Prostate gland (tissue), 2 donors: Measurements from ENCODE around the gene SH2D4B. TPM values are rescaled to one million over a fixed set of nuclear protein-coding genes. Genes with fewer than 3 reads are reported as not detected.

ENCODE experiments used
- DNase-seq: peaks from one replicate; pipeline ENCODE4 v3.0.0-alpha.2; 2019; ENCODE audit warnings: low spot score
- H3K27ac ChIP-seq, 2 donors: fragments of 200-600 bp; sonication (generic); 2 replicates each; pipeline ENCODE4 v1.5.1; 2017 to 2019
- H3K27me3 ChIP-seq: fragments of 200-600 bp; sonication (generic); replicated peaks from 2 replicates; pipeline ENCODE4 v1.5.1; 2019; ENCODE audit not compliant: insufficient read depth
- H3K36me3 ChIP-seq, 2 donors: fragments of 200-600 bp; sonication (generic); 1 replicate in 1 of 2; 2 replicates in 1 of 2; pipeline versions ENCODE4 v1.5.1 to v1.8.1; 2017 to 2019
- H3K4me1 ChIP-seq: fragments of 200-600 bp; sonication (generic); replicated peaks from 2 replicates; pipeline ENCODE4 v1.5.1; 2019
- H3K4me3 ChIP-seq, 2 donors: fragments of 200-600 bp; sonication (generic); 2 replicates each; pipeline ENCODE4 v1.5.1; 2017 to 2019
- H3K9me3 ChIP-seq: fragments of 200-600 bp; sonication (generic); 2 replicates; pipeline ENCODE4 v1.5.1; 2017
- POLR2A ChIP-seq: fragments of 450-650 bp; IDR thresholded peaks from one replicate; pipeline ENCODE4 v1.6.1; 2016; ENCODE audit warnings: antibody characterized with exemption, mild to moderate bottlenecking
- POLR2AphosphoS5 ChIP-seq: sonication (generic); formaldehyde crosslinking; IDR thresholded peaks from one replicate; pipeline ENCODE4 v1.6.1; 2017; ENCODE audit warnings: antibody characterized with exemption
- WGBS: methylation state at CpG from one replicate; pipeline ENCODE4 v1.1.5; 2018; 5-methylcytosine and 5-hydroxymethylcytosine counted together
- intact Hi-C: fragments of 100-400 bp; cut with DNase I; formaldehyde crosslinking; loops from one replicate; pipeline ENCODE4 v1.14.2; 2022
- total RNA-seq, 2 donors: library from RNA; depleted of rRNA; stranded (reverse); fragments of >200 nt; gene quantifications; one replicate each; pipeline ENCODE4 v1.1.0, GENCODE V29; 2016
- TF ChIP-seq, protein P1 (sequence below), 4 experiments: fragments of 200-600 bp in 2 of 4; fragments of 450-650 bp in 2 of 4; sonication (generic) in 2 of 4; IDR thresholded peaks; 1 replicate in 3 of 4; 2 replicates in 1 of 4; pipeline ENCODE4 v1.5.1; 2016 to 2019; ENCODE audit warnings: antibody characterized with exemption in 4 of 4, mild to moderate bottlenecking in 2 of 4, moderate library complexity in 2 of 4

SH2D4B gene
- total RNA-seq, 2 donors from 2014 or later: 0.40 TPM; not detected in 1

DNA sequence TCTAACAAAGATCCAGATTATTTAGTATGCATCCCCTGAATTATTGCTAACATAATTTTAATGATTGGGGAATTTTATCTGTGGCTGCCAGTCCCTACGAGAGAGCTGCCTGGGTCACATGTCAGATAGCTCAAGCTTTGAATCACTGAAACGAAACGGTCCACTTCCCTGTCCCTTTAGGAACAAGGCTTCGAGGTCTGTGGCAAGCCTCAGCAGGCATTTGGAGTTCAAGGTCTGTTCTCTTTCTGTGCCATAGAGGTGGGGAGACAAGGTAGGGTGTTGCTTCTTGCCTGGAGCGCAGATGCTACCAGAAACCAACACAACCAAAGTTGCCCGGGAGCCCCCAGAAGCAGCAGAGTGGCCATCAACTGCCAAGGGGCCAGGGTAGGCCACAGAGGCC, 13.9 kb upstream of the SH2D4B start:
- Histone ChIP-seq H3K9me3 (no peaks in the 10 kb centered on the region), H3K36me3 (no peaks in the 10 kb centered on the region), H3K4me1 (no peaks in the 10 kb centered on the region), H3K4me3 (no peak overlapping the region), H3K27ac (no peak overlapping the region), H3K27me3 (no peaks in the 10 kb centered on the region)
- intact Hi-C loops: no loop called here
- no peak for DNase-seq
- WGBS: 34% methylated on average over 6 of the region's 6 CpGs
- no peak for TF ChIP-seq POLR2A
- TF ChIP-seq, protein P1, sequence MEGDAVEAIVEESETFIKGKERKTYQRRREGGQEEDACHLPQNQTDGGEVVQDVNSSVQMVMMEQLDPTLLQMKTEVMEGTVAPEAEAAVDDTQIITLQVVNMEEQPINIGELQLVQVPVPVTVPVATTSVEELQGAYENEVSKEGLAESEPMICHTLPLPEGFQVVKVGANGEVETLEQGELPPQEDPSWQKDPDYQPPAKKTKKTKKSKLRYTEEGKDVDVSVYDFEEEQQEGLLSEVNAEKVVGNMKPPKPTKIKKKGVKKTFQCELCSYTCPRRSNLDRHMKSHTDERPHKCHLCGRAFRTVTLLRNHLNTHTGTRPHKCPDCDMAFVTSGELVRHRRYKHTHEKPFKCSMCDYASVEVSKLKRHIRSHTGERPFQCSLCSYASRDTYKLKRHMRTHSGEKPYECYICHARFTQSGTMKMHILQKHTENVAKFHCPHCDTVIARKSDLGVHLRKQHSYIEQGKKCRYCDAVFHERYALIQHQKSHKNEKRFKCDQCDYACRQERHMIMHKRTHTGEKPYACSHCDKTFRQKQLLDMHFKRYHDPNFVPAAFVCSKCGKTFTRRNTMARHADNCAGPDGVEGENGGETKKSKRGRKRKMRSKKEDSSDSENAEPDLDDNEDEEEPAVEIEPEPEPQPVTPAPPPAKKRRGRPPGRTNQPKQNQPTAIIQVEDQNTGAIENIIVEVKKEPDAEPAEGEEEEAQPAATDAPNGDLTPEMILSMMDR (IDR thresholded peaks at IDR 0.05): no peak
- TF ChIP-seq POLR2AphosphoS5: no peak

DNA sequence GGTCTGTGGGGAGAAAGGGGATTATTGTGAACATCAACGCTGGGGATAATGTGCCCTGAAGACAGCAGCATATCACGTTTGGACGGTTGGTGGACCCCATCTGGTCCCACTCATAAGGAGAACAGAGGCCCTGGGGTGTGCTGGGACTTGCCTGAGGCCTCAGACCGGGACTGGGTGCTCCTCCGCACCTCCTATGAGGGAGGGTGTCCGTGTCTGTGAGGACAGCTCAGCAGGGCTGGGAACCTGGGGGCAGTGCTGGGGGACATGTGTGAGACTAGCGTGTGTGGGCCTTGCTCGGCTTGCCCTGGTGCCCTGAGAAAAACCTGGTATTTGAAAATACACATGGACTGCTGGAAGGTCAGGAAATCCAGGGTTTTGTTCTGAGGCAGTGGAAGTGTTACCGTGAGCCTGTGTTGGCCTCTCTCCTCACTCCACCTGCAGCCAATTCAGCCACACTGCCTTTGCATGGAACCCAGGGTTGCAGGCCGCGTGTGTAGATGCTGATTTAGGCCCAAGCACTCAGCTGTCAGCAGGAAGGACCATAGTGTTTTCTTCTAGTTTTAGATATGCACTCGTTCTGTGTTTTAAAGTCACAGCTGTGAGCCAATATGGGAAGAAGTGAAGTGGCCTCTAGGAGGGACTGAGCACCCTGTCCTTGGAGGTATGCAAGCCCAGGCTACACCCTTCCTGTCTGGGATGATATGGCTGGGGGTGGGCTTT, 13.4 kb upstream of the SH2D4B start:
- Histone ChIP-seq H3K4me1 (no peaks in the 10 kb centered on the region), H3K27ac (no peak overlapping the region), H3K4me3 (no peak overlapping the region), H3K27me3 (no peaks in the 10 kb centered on the region), H3K9me3 (no peaks in the 10 kb centered on the region), H3K36me3 (no peaks in the 10 kb centered on the region)
- 60% methylated on average over 12 of the region's 12 CpGs for WGBS
- intact Hi-C loops: no loop called here
- no peak for DNase-seq
- TF ChIP-seq, protein P1 (IDR thresholded peaks at IDR 0.05): no peak
- TF ChIP-seq POLR2AphosphoS5: no peak
- TF ChIP-seq POLR2A: no peak

DNA sequence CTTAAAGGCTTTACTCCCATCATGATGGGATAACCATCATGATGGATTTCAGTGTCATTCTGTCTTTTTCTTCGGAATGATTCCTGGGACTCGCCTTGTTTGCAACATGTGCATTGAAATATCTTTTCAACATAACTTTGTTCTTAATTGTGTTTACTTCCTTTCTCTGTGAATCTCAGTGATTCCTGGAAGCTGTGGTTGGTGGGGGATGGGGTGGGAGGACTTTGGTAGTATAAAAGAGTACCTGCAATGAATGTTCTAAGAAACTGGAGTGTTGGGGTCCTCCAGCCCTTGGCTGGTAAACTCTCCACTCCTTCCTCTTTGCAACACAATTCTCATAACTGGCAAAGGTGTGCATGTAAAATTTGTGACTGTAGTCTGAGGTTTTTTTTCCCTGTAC, 11.5 kb upstream of the SH2D4B start:
- intact Hi-C loops: no loop called here
- H3K4me1 ChIP-seq: no peaks in the 10 kb centered on the region
- H3K36me3 ChIP-seq: no peaks in the 10 kb centered on the region
- WGBS: 67% methylated on average over 2 of the region's 2 CpGs
- no peak overlapping the region for H3K27ac ChIP-seq
- H3K27me3 ChIP-seq: no peaks in the 10 kb centered on the region
- TF ChIP-seq POLR2AphosphoS5: no peak
- no peak for TF ChIP-seq POLR2A
- TF ChIP-seq, protein P1 (IDR thresholded peaks at IDR 0.05): no peak
- no peak for DNase-seq
- H3K4me3 ChIP-seq: no peak overlapping the region
- no peaks in the 10 kb centered on the region for H3K9me3 ChIP-seq

DNA sequence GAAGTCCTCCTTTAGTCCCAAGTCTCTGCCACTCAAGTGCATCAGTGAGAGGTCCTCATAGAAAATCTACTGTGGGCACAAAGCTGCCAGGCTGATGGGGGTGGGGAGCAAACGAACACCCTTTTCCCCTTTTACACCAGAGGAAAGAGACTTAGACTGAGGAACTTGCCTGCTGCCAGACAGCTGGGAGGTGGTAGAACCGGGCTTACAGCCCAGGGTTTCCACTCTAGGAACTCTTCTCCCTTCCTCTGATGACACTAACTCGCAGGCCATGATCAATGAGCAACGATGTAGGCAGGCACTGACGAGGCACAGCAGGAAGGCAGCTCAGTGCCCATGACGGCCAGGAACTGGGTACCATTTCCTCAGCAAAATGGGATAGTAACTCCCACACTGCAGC, 11.0 kb upstream of the SH2D4B start:
- intact Hi-C loops: no loop called here
- TF ChIP-seq, protein P1 (IDR thresholded peaks at IDR 0.05): no peak
- TF ChIP-seq POLR2A (no peak), POLR2AphosphoS5 (no peak)
- 62% methylated on average over 6 of the region's 6 CpGs for WGBS
- no peaks in the 10 kb centered on the region for H3K36me3 ChIP-seq
- H3K4me1 ChIP-seq: no peaks in the 10 kb centered on the region
- no peak overlapping the region for H3K4me3 ChIP-seq
- DNase-seq: no peak
- no peak overlapping the region for H3K27ac ChIP-seq
- H3K27me3 ChIP-seq: no peaks in the 10 kb centered on the region
- no peaks in the 10 kb centered on the region for H3K9me3 ChIP-seq

DNA sequence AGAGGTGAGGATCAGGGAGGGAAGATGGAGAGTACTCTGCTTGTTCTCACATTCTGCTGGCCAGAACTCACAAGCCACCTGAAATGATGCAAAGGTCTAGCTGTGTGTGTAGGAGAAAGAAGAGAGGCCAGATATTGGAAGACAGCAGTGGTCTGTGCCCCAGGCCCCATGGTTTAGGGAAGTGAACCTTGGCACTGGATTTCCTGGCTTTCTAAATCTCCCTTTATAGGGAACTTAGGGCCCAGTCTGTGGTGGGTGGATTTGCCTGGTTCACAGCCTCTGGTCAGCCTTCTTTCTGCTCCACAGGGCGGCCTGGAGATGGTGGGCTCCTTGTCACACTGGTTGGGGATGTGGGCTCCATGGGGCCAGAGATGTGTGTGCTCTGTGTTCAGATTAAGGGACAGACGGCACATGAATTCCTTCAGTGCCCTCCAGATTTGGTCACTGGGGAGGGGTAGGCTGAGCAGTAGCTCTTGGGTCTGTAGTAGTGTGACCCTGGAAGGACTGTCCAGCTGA, 9.5 kb upstream of the SH2D4B start:
- Histone ChIP-seq H3K4me1 (no peaks in the 10 kb centered on the region), H3K4me3 (no peak overlapping the region), H3K9me3 (no peaks in the 10 kb centered on the region), H3K27ac (no peak overlapping the region), H3K36me3 (no peaks in the 10 kb centered on the region), H3K27me3 (no peaks in the 10 kb centered on the region)
- intact Hi-C loops: no loop called here
- no peak for TF ChIP-seq POLR2AphosphoS5
- TF ChIP-seq POLR2A: no peak
- TF ChIP-seq, protein P1 (IDR thresholded peaks at IDR 0.05): no peak
- no peak for DNase-seq
- WGBS: 94% methylated on average over 2 of the region's 2 CpGs
